Activated CD4-positive, alpha-beta T cell treated with anti-CD3 and anti-CD28 coated beads, Interleukin-2, amount 50 U/mL, for 16 hours (primary cell): Measurements from ENCODE around the gene BCL2.
"Not testable (repeated sequence)": the region's sequence is repeated elsewhere in the genome, so short reads cannot be mapped to it uniquely, and the experiment has no call there.

ENCODE experiments used
- DNase-seq: peaks from one replicate; pipeline ENCODE4 v3.0.0-alpha.2; 2020

Gene BCL2

GRCh38 chr18:63319383-63320122 lies at the start of gene BCL2:
TSS of gene BCL2 (minus strand) at chr18:63319769.
- peak; percentile 46 for DNase-seq

GRCh38 chr18:63368611-63369010 lies 49.0 kb upstream of the BCL2 start:
- no peak for DNase-seq

DNA sequence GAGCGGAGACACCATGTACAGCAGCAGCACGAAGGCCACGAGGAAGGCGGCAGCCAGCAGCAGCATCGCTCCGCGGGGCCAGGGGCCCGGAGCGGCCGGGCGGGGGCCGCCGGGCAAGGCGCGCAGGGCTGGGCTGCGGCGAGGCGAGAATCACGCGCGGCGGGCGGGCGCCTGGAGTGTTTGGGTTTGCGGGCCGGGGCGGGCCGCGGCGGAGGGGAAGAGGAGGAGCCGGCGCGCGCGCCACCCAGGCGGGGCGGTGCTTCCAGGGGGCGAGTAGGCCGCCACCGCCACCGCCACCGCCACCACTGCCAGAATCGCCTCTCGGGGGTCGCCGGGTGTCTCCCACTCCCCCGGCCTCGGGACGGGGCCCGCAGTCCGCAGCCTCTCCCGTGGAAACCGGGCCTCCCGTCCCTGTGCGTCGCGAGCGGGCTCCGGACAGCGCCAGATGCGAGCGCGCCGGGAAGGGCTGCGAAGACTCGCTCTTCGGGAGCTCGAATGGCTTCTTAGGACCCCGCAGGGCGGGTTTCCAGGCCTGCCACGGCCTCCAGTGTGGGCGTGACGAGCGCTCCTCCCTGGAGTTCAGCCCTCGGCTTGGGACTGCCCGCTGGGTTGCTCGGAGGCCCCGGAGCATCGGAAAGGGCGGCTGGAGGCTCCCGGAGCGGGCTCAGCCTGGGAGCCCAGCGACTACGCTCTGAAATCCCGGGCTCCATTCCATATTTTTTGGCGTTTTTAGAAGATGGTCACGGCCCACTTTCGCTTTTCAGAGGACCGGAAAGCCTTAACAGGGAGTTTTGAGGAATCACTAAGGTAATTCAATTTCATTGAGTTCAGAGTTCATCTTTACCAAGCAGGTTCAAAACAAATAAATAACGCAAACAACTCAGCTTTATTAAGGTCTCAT lies 47.7 kb upstream of the BCL2 start, which contains the start of gene KDSR:
Gene KDSR (minus strand): TSS at position 154 of the 901 bp plus-strand sequence. CDS start 88 bp downstream, at position 66.
- DNase-seq, result peak; percentile 85

- DNase-seq, result peak; percentile 86
These were observed 46.9 kb upstream of the BCL2 start for GRCh38 chr18:63366213-63367052.

GRCh38 chr18:63365876-63366212 lies 46.3 kb upstream of the BCL2 start:
- DNase-seq, result peak; percentile 23

- peak; percentile 70 for DNase-seq
These were observed 44.4 kb upstream of the BCL2 start for GRCh38 chr18:63363951-63364350.

DNA sequence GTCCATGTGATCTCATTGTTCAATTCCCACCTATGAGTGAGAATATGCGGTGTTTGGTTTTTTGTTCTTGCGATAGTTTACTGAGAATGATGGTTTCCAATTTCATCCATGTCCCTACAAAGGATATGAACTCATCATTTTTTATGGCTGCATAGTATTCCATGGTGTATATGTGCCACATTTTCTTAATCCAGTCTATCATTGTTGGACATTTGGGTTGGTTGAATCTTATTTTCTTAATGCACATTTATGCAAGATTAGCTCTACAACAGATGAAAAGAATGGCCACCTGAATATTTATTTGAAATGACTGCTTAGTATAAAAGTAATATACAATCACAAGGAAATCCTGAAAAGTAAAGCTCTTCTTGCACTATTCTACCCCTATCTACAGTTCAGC lies 43.9 kb upstream of the BCL2 start:
- not testable (repeated sequence) for DNase-seq

- no peak for DNase-seq
These were observed 36.8 kb upstream of the BCL2 start for GRCh38 chr18:63356272-63356896.

DNA sequence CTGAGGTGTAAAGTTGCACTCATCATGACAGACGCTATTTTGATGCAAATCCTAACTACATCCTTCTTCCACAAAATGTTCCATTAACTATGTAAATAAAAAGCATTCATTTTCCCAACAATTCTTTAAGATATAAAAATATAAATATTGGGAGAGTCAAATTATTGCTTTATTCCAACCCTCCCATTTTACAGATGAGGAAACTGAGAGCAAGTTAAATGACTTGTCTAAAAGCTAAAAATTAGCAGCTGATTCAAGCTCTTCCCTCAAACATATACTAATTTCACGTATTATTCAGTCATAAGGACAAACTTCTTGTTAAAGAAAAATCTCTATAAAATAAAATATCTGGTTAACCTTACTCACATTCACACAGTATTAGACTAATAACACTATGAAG lies 30.7 kb upstream of the BCL2 start:
- DNase-seq, result no peak

GRCh38 chr18:63348508-63349136 lies 29.1 kb upstream of the BCL2 start:
- DNase-seq, result no peak

GRCh38 chr18:63346480-63347183 lies 27.1 kb upstream of the BCL2 start:
- DNase-seq, result no peak

- no peak for DNase-seq
These were observed 26.5 kb upstream of the BCL2 start for GRCh38 chr18:63346031-63346430.

DNA sequence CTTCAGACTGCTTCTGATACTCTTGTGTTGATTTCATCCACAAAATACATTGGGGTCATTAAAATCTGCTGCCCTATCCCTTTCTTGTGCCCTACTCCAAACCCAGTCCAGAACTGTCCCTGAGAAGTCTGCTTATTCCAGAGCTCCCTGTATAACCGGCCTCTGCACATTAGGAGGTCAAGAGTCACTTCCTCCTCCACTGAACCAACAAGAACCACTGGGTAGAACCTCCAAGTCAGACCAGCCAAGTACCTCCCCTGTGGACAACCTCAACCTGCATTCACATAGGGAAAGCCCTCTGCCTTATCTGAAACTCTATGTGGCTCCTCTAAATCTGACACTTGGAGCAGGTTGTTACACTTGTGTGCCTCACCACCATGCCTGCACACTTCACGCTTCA lies 25.3 kb upstream of the BCL2 start:
- DNase-seq, result no peak

GRCh38 chr18:63344263-63344662 lies 24.7 kb upstream of the BCL2 start:
- no peak for DNase-seq

- DNase-seq, result no peak
These were observed 22.6 kb upstream of the BCL2 start for GRCh38 chr18:63342206-63342605.

DNA sequence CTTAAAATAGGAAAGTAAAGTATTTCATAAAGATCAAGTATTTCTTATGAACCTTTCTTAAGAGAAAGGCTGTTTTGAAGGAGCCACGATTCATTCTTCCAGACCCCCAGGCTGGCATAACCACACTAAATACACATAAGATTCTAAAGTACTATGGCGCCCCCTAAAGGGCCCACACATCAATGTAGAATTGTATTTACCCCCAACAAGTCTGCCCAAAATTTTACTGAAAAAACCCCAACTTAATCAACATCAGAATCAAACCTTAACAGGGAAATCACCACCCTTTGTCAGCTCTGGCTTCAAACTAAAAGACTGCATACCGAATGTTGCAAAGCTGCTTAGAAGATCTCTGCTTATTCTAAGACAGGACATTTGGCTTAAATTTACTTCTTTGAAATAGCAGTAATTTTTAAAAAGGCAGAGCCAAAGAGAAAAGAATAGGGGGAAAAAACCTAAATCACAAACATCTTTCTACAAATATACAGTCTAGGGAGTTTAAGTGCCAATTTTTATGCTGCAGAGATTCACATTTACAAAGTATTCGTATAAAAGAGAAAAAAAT lies 20.4 kb upstream of the BCL2 start:
- DNase-seq, result peak; percentile 50

DNA sequence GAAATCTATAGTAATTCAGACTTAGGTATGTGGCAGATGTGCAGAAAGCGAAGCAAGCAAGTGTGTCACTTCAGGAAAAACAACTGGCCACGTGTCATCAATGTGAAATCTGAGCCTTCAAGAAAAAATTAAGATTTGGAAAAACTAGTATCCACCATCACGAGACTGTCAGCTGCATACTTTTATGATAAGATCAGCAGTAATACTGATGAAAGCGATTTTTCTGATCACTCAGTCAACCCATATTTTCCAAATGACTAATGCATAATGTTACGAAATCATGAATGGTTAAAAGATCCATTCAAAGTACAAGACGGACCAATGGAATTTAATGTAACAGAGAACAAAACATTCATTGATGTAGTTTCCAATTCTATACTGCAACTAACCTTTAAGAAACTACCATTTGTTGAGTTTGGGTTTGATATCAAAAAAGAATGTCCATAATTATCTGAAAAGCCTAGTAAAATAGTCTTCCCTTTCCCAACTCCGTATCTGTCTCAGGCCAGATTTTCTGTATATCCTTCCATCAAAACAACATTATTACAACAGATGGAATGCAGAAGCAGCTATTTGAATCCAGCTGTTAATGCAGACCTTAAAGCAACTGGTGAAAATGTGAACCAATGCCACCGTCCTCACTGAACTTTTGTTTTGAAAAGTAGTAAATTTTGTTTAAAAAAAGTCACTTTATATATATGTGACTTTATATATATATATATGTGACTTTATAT lies 17.0 kb upstream of the BCL2 start:
- peak; percentile 56 for DNase-seq

- DNase-seq, result no peak
These were observed 11.5 kb upstream of the BCL2 start for GRCh38 chr18:63331105-63331504.

DNA sequence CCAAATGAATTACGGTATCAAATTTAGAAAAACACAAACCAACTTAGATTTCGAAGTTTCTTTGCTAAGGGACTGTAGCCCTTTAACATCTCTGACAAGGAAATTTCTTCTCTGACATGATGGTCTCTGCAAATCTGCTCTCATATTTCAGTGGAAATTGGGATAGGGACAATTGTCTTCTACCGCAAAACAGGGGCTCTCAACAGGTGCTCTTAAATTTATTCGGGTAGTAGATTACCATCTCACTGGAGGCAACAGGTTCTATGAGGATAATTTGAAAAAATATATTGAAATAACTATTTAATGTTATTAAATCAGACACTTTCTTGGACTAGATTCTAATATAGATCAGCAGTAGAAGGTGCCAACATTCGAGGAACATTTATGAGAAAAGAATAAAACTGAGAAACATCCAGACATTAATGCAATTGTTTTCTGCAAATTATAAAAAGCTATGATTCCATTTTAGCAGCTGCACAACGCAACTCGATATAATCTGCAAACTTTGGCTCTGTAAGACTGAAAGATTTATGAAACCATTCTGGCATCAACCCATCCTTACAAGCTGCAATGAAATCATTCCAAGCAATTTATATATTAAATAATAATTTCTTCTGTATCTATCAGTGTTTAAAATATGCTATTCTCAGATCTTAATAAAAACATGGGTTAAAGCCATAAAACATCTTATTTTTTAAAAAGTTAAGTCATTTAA lies 10.0 kb upstream of the BCL2 start:
- no peak for DNase-seq

DNA sequence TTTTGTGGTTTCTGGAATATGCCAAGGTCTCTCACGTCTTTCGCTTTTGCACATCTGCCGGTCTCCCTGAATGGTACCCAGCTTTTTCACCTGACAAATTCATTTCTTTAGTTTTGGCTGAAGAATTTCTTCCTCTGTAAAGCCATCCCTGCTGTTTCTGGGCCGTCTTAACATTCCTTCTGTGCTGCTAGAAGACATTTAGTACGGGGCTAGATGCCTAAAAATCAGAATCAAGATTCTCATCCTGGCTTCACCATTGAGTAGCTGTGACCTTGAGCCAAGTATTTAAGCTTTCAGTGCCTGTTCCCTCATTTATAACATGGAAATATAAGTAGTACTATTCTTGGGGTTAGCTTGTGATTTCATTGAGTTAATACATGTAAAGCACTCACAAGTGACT lies 6.4 kb upstream of the BCL2 start:
- DNase-seq, result no peak
